GM15510 (cell line): ENCODE measurements around the gene DYDC1.

Experiments used
- POLR2A ChIP-seq: IDR thresholded peaks from 3 replicates; pipeline ENCODE4 v1.6.1; 2011; ENCODE audit warnings: borderline replicate concordance; ENCODE audit not compliant: insufficient read length; ENCODE audit errors: extremely low read depth

DYDC1 gene

GRCh38 chr10:80359644-80360043 lies 3.1 kb upstream of the DYDC1 start:
- TF ChIP-seq POLR2A = no peak

- no peak for TF ChIP-seq POLR2A
These were observed 1.2 kb upstream of the DYDC1 start for GRCh38 chr10:80357851-80358125.

GRCh38 chr10:80356989-80357850 lies 665 bp upstream of the DYDC1 start:
- no peak for TF ChIP-seq POLR2A

DNA sequence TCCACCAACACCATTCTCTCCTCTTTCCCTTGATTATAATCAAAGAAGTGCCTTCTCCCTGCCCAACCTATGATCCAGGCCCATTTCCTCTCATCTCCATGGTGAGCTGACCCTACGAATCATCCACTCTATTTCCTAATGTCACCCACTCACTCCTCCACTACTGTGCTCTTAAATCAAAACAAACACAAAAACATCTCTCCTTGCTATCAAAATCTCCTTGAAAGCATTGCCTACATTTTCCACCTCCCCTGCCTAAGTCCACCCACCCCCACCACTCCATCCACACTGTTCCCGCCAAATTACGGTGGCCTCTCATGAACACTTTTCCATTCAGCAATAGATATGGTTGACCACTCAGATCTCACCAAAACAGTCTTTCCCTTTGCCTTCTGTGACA lies 5.3 kb downstream of the DYDC1 start:
- TF ChIP-seq POLR2A = no peak

DNA sequence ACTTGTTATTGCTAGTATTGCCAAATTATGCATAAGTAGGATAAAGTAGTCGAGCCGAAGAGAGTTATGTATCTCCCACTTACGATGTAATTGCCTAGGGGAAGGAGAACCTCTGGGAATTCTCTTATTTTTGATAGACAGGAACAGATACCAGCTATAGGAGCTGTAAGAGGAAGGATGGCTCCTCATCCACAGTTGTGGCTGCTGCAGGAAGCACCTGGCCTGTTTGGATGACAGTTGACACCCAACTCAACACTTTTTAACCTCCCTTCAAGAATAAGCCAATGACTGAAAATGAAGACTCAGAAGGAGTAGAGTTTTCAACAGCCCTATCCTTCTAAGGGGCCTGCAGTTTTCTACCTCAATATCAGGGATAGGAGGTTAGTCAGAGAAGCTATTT lies 6.3 kb downstream of the DYDC1 start:
- no peak for TF ChIP-seq POLR2A

DNA sequence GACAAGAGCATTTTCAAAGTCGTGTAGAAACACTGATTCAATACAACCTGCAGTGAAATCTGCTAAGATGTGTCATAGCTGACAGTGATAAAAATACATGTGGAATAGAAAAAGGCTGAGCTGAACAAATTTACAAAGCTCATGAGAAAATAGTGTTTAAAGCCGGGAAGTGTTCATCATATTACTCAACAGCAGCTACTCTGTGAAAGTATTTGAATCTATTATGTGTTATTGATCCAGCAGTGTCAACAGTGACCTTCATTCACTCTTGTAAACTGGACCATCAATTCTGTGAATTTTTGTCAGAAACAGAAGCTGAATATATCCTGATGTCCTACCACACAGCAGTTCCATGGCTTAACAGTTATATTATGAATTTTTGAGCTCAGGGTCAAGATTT lies 11.6 kb downstream of the DYDC1 start:
- no peak for TF ChIP-seq POLR2A

GRCh38 chr10:80344276-80344675 lies 12.3 kb downstream of the DYDC1 start:
- no peak for TF ChIP-seq POLR2A

GRCh38 chr10:80333983-80334382 lies 22.6 kb downstream of the DYDC1 start:
- no peak for TF ChIP-seq POLR2A

GRCh38 chr10:80324891-80325364 lies 31.6 kb downstream of the DYDC1 start:
- TF ChIP-seq POLR2A = no peak

GRCh38 chr10:80324086-80324485 lies 32.5 kb downstream of the DYDC1 start:
- TF ChIP-seq POLR2A = no peak

DNA sequence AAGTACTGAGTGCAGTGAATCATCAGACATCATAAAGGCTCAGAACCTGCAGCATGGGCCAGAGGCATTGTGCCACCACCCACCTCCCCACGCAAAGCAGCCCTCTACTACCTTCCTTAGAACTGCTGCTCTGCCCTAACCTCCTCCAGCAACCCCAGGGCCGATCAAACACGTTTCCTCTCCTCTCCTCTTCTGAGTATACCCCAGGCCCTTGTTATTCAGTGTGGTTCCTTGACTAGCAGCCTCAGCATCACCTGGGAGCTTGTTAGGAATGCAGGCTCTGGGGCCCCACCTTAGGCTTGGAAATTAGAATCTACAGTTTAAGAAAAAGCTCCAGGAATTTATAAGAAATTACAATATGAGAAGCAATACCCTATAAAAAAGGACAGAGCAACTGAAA lies 33.2 kb downstream of the DYDC1 start:
- TF ChIP-seq POLR2A = no peak

DNA sequence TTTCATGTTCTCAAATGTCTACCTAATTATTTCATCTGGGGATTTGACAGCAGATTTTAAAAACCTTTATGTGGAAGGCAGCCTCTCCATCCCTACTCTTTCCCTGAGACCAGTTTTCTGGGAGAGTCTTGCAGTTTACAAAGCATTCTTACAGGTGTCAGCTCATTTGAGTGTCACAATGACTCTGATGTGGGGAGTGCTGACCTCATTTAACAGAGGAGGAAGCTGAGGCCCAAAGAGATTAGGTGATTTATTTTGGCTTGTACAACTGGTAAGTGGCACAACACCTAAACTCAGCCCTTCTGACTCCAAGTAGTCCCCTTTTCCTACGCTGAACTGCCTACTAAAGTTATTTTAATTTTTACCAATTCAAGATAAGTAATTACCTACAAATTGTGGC lies 33.8 kb downstream of the DYDC1 start:
- TF ChIP-seq POLR2A = no peak

- no peak for TF ChIP-seq POLR2A
These were observed 34.4 kb downstream of the DYDC1 start for GRCh38 chr10:80322158-80322557.

DNA sequence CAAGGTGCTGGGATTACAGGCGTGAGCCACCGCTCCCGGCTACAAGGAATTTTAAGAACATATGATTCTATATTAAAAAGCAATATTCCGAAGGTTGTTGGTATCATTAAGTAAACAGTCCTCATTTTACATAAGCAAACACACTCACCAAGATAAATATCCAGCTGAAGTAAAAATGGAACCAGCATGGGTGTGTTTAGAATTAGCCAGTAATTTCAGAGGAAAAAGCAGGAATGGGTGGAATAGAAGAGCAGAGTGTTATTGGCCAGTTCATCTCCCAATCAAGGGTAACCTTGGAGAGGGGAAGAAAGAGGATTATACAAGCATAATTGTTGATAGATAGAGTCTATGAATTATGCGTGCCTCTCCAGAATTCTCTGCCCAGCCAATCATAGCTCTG lies 35.4 kb downstream of the DYDC1 start:
- TF ChIP-seq POLR2A = no peak

DNA sequence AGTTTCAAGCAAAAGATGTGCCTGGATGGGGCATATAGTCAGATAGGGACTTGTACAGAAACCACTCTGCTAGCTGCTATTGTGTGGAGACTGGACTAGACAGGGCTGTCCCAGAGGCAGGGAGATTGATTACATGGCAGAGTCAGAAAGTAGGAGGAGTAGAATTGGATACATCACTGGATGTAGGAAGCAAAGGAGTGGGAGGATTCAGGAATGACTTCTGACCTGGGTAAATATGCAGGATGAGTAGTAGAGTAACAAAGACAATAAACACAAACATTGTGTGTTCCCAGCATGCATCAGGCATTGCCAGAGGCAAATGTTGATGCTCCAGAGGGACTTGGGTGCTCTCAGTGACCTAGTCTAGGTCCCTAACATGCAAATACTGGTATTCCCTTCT lies 36.2 kb downstream of the DYDC1 start:
- TF ChIP-seq POLR2A = no peak

GRCh38 chr10:80319725-80320290 lies 36.7 kb downstream of the DYDC1 start:
- no peak for TF ChIP-seq POLR2A
